Esophagus squamous epithelium (tissue), 4 donors: ENCODE data around the gene OR2T34.

Experiments
- POLR2A ChIP-seq, 4 donors: fragments of 450-650 bp; IDR thresholded peaks; one replicate each; pipeline ENCODE4 v1.6.1; 2017; ENCODE audit warnings: antibody characterized with exemption in 4 of 4, mild to moderate bottlenecking in 4 of 4, moderate library complexity in 3 of 4
- TF ChIP-seq, protein P1 (sequence below), 6 experiments: fragments of 450-650 bp in 4 of 6; fragments of 200-600 bp in 2 of 6; sonication (generic) in 2 of 6; IDR thresholded peaks; one replicate each; pipeline ENCODE4 v1.5.1; 2016 to 2019; ENCODE audit warnings: antibody characterized with exemption in 6 of 6, mild to moderate bottlenecking in 4 of 6, moderate library complexity in 4 of 6

- TF ChIP-seq POLR2A (IDR thresholded peaks at IDR 0.05): no peak
- TF ChIP-seq, protein P1, sequence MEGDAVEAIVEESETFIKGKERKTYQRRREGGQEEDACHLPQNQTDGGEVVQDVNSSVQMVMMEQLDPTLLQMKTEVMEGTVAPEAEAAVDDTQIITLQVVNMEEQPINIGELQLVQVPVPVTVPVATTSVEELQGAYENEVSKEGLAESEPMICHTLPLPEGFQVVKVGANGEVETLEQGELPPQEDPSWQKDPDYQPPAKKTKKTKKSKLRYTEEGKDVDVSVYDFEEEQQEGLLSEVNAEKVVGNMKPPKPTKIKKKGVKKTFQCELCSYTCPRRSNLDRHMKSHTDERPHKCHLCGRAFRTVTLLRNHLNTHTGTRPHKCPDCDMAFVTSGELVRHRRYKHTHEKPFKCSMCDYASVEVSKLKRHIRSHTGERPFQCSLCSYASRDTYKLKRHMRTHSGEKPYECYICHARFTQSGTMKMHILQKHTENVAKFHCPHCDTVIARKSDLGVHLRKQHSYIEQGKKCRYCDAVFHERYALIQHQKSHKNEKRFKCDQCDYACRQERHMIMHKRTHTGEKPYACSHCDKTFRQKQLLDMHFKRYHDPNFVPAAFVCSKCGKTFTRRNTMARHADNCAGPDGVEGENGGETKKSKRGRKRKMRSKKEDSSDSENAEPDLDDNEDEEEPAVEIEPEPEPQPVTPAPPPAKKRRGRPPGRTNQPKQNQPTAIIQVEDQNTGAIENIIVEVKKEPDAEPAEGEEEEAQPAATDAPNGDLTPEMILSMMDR (IDR thresholded peaks at IDR 0.05): no peak
These were observed 35.7 kb upstream of the OR2T34 start for GRCh38 chr1:248610301-248610700.
